ENCODE measurements around the gene B4GALT6.

B4GALT6 gene

DNA sequence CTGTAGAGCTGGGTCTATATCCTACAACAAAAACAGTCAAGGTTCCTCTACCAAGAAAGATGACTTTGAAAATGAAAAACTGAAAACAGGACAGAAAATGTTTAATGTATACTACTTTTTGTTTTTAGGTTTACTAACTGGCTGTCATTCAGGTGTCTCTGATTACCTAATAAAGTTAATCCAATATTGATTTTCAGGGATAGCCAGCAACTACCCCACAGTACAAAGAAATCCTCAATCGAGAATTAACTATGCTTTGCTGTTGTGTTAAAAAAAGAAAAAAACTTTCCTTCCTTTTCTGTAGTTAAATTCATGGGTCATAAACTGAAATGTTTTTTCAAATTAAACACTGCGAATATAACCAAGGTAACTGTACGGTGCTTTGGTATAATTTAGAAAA is 46.9 kb downstream of the B4GALT6 start:
- DNase-seq (ENCODE audit: extremely low spot score, insufficient read length, low read depth) = no peak

DNA sequence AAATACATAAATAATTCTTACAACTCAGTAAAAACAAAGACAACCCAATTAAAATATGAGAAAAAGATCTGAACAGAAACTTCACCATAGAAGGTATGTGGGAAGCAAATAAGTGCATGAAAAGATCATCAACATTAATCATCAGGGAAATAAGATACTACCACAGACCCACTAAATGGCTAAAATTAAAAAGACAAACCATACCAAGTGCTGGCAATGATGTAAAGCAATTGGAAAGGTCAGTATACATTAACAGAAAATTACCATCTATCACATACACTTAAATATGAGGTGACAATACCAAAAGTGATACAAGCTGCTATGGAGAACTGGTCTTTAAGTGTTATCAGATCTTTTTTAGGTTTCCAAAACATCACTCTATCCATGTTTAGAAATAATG is 48.0 kb downstream of the B4GALT6 start:
- FAIRE-seq (no peak), DNase-seq (ENCODE audit: extremely low spot score, insufficient read length, low read depth) (no peak)

More for the DNA sequence above, 46.9 kb downstream of the B4GALT6 start:
- FAIRE-seq = no peak

DNA sequence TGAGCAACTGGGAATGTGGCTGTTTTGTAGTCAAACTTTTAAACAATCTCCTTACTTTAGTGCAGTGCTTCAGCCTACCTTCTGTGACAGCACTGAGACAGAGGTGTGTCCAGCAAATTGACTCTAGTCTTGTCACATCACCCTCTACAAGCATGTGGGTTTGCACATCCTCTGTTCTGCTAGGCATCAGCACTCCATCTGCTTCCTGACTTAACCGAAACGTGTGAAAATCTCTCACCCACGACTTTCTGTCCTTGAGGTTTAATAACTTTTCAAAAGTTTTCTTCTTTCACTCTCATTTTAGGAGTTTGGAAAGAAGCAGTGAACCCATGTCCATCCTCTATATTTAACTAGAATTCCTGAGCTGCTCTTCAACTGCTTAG is 50.1 kb downstream of the B4GALT6 start:
- DNase-seq (ENCODE audit: extremely low spot score, insufficient read length, low read depth) = peak; percentile 15
- peak; percentile 99 for FAIRE-seq

DNA sequence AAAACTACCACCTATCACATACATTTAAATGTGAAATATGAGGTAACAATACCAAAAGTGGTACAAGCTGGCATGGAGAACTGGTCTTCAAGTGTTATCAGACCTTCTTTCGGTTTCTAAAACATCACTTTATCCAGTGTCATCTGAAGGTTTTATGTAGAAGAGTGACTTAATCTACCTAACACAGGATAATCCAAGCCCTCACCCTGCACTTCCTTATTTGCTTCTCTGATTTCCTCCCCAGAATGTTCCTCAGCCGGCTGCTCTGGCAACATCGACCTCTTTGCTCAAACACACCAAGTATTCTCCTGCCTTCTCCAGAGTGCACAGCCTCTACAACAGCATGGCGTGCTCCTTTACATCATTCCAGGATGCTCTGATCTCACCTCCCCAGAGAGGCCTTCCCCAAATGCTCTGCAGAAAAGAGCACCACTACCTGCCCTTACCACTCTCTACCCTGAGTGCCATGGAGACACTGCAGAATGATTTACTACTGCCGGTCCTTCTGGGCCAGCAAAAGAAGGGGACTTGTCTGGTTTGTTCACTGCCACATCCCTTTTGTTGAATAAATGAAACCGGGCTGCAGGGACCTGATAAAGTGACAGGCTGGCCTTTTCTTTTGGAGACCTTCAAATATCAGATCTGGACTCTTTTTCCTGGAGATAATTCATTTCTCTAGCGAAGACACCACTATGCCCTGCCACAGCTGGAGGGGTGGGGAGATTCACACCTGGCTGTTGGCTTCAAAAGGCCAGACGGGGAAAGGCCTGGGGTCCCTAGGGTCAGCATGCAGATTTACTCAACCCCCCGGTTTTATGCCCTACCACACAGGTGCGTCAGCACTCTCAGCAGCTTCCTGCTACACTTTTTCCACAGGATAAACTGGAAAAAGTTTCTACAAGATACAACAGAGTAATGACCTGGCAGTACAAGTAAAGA is 50.7 kb downstream of the B4GALT6 start:
- no peak for DNase-seq (ENCODE audit: extremely low spot score, insufficient read length, low read depth)
- no peak for FAIRE-seq

DNA sequence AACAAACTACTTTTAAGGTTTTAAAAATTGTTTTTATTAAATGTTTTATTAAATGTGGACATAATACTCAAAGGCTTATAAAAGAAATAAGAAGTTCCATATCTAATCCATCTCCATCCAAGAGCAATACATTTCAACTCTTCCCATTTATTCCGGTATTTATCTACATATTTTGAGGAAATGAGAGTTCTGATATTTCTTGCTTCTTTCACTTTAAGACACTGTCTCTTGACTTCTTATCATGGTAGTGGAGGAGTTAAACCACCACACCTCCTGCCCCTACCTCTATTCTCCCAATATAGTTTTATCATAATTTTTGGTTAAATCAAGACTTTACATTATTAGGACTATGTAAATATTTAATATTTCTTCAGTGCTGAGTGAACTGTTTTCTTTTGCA is 52.0 kb downstream of the B4GALT6 start:
- FAIRE-seq = no peak
- DNase-seq (ENCODE audit: extremely low spot score, insufficient read length, low read depth) = no peak

DNA sequence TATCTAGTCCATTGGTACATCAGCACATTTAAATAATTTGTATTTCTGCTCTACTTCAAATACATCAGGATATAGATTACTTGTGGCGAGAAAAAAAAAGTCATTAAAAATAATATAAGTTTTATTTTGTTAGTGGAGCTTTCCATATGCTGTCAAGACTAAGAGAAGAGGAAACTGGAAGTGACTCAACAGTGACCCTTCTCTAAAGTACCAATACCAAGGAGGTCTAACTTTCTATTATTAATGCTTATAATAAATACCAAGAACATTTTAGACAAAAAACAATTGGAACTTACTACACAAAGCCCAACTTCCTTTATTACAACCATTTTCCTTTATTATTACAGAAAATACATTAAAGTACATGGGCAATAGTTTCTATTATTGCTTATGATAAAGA is 52.9 kb downstream of the B4GALT6 start:
- DNase-seq (ENCODE audit: extremely low spot score, insufficient read length, low read depth) (no peak), FAIRE-seq (no peak)

DNA sequence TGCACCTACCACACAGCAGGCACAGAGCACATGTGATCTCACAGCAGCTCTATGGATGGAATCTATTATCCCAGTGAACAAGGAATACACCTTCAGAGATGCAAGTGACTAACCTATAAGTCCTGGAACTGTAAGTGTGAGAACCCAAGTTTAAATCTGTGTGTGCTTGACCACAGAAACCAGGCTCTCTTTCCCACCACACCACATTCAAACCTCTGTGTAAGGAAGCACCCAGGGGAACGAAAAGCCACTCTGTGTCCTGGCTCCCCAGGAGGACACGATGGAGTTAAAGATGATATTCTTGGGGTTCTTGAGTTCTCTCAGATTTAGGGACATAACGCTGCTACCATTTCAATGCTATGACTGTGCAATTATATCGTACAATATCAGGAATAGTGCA is 53.8 kb downstream of the B4GALT6 start:
- DNase-seq (ENCODE audit: extremely low spot score, insufficient read length, low read depth) (no peak), FAIRE-seq (peak; percentile 61)

DNA sequence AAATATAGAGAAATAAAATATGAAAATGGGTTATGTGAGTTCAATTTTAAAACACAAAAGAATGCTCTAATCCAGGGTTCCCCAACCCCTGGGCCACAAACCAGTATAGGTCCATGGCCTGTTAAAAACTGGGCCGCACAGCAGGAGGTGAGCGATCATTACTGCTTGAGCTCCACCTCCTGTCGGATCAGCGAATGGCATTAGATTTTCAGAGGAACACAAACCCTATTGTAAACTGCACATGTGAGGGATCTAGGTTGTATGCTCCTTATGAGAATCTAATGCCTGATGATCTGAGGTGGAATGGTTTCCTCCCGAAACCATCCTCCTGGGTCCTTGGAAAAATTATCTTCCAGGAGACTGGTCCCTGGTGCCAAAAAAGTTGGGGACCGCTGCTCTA is 58.0 kb downstream of the B4GALT6 start:
- FAIRE-seq = no peak
- no peak for DNase-seq (ENCODE audit: extremely low spot score, insufficient read length, low read depth)

DNA sequence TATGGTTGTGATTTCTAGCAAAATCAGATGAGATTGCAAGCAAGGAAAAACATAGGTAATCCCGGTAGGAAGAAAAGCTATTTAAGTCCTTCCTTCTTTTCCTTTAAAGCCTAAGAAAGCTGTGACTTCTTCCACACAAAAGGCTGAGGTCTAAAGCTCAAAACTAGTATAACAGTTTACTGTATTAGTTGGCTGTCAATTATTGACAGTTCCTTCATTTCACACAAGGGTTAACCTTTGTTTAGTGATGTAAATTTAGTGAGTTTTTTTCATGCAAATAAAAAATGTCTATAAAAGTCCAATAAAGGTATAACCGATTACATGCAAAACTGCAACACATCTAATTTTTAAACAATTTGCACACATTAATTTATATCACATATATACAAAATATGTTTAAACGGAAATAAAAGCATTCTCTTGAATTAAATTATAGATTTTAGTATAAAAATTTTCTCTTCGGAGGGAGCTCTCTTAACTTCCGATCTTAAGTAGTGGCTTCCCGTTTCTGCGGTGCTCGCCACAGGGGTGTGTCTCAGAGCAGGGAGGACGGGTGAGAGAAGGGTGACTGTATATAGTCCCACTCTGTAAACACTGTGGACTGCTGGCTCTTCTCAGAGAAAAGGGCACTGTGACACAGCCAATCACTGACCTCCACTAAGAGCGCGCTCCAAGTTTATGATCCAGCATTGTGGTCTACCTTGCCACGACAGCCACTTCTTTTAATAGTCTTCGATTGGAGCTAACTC is 59.3 kb downstream of the B4GALT6 start:
- DNase-seq (ENCODE audit: extremely low spot score, insufficient read length, low read depth) = no peak
- no peak for FAIRE-seq

DNA sequence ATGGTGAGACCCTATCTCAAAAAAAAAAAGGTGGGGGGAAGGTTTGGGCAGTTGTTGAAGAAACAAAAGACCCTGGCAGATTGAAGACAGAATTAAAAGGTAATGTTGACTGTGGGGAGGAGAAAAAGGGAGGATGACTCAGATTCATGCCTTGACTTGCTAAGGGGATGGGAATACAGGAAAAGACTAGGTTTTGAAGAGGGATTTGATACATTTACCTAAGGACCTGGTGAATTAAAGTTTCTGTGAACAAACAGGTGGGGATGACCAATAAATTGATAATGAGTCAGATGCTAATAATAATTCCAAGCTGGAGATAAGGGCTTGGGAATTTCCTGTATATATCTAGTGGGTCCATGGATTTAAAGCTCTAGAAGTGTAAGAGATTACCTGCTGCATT is 65.1 kb downstream of the B4GALT6 start:
- FAIRE-seq (no peak), DNase-seq (ENCODE audit: extremely low spot score, insufficient read length, low read depth) (no peak)

DNA sequence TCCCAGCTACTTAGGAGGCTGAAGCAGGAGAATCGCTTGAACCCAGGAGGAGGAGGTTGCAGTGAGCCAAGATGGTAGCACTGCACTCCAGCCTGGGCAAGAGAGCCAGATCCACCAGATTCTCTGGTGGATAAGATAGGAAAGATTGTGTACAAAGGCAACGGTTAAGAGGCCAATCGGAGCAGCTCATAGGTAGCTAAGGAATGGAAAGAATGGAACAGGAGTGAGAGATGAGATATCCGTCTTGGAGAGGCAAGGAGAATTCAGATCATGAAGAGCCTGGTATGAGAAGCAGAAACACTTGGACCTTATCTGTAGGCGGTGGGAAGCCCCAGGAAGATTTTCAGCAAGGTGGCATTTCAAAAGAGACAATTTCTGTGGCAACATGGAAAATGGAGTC is 65.6 kb downstream of the B4GALT6 start:
- FAIRE-seq (no peak), DNase-seq (ENCODE audit: extremely low spot score, insufficient read length, low read depth) (no peak)

DNA sequence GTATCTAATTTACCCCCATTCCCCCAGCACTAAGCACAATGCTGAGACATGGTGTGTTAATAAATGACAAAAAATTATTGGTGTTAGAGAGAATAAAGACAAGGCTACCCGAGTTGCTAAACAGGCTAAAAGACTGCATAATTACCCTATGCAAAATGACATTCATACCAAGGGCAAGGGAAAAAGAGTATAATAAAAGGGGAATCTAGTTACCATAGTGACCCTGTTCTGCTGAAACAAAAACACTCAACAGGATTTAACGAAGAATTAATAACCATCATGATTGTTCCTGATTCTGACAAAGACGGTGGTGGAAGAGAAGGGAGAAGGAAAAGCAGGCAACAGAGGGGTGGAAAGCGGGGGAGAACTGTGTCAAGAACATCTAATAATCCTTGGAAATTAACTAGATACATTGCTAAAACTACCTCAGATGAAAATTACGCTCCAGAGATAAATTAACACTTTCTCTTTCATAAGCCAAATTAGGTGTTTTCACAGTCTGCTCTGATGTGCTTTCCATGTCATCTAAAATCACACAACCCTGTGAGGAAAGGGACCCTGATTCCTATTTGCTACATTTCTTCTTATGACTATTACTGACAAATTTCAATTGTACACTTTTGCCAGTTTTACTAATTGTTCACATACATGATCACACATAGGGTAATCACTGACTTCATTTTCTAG is 67.2 kb downstream of the B4GALT6 start:
- no peak for DNase-seq (ENCODE audit: extremely low spot score, insufficient read length, low read depth)
- FAIRE-seq = peak; percentile 31

DNA sequence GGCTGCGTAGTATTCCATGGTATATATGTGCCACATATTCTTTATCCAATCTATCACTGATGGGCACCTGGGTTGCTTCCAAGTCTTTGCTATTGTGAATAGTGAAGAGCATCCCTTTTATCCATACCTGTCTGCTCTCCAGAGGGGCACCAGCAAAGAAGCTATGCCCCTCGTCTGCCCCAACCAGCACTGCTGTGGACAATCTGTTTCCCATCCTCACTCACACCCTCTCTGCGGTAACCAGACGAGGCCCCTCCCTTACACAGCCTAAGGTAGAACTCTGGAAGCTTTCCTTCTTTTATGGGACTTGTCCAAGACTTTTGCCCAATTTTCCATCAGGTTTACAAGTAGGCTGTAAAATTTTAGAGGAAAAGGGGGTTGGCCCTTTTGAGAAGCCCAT is 67.8 kb downstream of the B4GALT6 start:
- FAIRE-seq (no peak), DNase-seq (ENCODE audit: extremely low spot score, insufficient read length, low read depth) (no peak)

DNA sequence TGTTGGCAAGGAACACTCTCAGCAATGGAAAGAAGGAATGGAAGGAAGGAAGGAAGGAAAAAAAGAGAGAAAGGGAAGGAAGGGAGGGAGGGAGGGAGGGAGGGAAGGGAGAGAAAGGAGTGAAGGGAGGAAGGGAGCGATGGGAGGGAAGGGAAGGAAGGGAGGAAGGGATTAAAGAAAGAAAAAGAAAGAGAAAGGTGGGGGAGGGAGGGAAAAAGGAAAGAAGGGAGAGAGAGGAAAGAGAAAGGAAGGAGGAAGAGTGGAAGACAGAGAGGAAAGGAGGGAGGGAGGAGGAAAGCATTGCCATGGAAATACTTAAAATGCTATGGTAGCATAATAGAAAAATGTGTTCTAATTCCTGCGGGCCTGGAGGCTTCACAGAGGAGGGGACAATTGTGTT is 70.3 kb downstream of the B4GALT6 start:
- FAIRE-seq = no peak
- no peak for DNase-seq (ENCODE audit: extremely low spot score, insufficient read length, low read depth)

DNA sequence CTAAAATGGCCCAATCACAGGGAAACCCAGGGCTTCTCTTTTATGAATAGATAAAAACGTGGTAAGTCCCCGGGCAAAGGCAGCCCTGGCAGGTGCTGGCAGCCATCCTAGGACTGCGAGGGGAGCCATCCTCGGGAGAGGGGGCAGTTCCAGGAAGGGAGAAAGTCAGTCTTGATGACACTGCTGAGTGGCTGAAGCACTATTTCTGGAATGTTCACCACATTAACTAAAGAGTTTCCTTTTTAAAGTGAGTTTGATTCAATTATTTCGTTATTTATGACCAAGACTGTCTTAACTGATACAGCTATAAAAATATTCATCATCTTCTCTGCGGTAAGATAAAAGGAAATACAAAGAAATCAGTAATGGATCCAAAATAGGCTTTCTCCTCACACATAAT is 72.3 kb downstream of the B4GALT6 start:
- DNase-seq (ENCODE audit: extremely low spot score, insufficient read length, low read depth) (no peak), FAIRE-seq (no peak)

DNA sequence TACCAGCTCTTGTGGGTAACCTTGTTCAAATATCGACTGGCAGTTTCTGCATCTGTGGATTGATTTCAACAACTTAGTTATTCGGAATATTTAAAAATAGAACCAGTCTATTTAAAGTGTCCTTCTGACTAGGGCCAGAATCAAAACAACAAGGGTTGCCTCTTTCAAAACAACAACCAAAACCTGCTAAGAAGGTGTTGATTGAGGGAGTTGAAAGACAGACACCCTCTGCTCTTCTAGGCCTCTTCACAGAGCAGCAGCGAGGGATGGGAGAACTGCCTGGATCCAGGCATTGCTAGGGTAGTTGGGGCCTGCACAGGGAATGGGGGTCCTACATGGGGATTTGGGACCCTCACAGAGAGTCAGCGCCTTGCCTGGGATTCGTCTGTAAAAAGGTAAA is 72.9 kb downstream of the B4GALT6 start:
- DNase-seq (ENCODE audit: extremely low spot score, insufficient read length, low read depth) (no peak), FAIRE-seq (no peak)

DNA sequence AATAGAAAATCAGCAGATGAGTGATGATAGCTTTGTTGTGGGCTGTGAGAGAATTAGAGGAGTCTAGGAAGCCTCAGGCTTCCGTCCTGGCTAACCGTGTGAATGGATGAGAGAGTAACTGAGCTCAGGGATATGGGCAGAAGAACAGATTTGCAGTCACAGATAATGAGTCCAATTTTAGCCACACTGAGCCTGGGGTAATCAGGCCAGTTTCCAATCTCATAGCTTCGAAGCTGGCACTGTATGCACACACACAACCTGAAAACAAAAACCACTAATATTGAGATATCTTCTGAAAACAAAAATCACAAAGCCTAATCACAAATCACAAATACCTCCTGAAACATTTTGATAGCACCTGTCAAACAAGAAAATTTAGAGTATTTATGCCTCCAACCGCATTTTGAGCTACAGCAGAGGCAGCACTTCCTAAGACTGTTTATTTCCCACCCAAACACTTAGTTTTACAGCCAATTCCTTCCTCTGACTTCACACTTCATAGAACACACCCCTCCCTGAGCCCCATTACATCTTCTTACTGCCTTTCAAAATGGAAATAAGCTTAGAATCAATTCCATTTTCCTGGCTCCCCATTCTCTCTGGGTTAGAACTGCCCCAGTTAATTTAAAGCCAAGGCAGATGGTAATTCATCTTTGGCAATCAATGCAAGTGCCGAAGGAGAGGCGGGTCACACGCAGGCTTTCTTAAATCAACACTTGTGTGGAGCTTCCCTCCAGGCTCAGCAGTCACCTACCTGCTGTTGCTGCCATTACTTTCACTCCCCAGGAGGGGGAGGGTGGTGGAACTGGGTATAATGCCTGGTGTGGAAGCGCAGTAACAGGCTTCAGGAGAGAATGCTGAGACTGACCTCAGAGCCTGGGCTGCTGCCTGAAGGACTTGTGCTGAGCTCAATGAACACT is 73.8 kb downstream of the B4GALT6 start:
- DNase-seq (ENCODE audit: extremely low spot score, insufficient read length, low read depth) (no peak), FAIRE-seq (no peak)

DNA sequence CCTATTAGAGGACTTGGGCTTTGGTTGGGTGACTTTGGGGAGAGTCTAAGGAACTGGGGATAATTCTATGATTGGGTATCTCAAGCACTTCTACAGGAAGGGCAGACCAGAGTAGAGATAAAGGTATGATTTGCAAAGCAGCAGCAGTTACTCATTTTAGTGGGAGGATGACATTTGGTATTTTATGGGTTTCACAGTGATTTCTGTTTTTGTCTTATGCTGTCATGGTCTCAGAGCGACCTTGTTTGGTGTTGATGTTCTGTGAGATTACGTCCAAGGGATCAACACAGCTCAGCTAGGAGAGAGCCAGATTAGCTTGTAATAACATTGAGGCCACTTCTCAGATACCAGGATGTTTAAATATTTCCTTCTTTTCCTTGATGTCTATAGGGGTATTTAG is 74.5 kb downstream of the B4GALT6 start:
- FAIRE-seq (no peak), DNase-seq (ENCODE audit: extremely low spot score, insufficient read length, low read depth) (no peak)

DNA sequence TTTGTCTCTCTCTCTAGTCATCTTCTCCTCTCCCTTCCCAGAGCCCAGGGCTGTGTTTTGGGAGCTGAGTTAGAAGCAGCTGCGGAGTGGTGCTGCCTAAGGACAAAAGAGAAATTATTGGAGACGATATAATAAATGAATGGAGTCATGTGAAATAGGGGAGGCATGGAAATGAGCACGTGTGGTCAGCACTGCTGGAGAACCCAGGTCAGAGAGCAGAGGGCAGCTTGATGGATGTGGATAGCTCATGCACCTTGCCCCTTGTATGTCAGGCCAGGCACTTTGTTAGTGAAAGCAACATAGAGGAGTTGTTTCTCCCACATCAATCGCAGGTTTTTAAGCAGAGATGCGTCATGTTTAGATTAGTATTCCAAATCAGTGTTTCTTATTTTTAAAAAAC is 77.0 kb downstream of the B4GALT6 start:
- no peak for FAIRE-seq
- no peak for DNase-seq (ENCODE audit: extremely low spot score, insufficient read length, low read depth)

DNA sequence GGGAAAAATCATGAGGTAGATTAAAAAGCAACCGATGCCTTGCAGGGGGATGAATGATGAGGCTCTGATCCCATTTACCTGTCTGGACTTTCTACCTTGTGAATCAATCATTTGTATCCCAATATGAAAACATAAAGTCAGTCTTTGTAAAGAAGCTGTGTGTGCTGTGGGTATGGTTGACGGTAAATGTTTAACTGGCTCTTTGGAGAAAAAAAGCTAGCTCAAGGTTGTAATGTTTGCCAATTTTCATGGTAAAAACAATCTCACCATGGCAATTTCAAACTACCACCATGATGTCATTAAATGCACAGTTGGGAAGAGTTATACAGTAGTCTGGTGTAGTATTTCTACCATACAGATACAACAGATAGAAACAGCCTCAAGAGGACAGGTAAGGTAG is 78.1 kb downstream of the B4GALT6 start:
- DNase-seq (ENCODE audit: extremely low spot score, insufficient read length, low read depth) = no peak
- no peak for FAIRE-seq
